ENCODE measurements around the gene TPSG1. TPM values are rescaled to one million over a fixed set of nuclear protein-coding genes. Genes with fewer than 3 reads are reported as not detected.
"Not testable (repeated sequence)": the region's sequence is repeated elsewhere in the genome, so short reads cannot be mapped to it uniquely, and the experiment has no call there.

The TPSG1 gene
- total RNA-seq, 2 experiments from 2014 or later: not detected

DNA sequence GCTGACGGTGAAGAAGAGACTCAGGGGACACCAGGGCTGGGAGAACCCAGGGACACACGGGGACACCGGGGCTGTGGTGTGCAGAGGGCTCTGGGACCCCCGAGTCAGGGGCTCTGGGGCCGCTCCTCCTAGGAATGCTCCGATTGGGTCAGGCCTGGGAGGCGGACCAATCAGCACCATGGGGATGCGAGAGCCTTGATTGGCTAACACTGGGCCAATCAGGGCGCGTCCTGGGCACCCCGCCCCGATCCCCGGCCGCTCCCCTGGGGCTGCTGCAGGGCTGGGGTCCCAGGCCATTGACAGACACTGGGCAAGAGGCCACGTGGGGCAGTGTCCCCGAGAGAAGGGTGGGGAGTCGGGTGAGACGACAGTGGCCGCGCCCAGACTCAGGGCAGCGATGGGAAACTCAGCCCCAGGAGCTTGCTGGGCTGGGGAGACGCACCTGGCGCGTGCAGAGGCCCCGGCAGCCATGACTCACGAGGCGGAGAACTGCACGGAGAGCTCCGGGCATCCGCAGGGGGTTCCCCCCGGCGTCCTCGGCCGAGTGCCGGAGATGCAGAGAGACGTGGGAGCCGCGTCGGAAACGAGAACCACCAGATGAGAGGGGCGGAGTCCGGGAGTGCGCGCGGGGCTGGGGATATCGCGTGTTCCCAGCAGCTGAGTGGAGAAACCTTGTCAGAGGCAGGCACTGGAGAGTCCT, 7.1 kb upstream of the TPSG1 start:
- CTCF ChIA-PET, POLR2A ChIA-PET: not testable (repeated sequence)

GRCh38 chr16:1231301-1231700, 6.2 kb upstream of the TPSG1 start:
- POLR2A ChIA-PET, CTCF ChIA-PET: not testable (repeated sequence)

DNA sequence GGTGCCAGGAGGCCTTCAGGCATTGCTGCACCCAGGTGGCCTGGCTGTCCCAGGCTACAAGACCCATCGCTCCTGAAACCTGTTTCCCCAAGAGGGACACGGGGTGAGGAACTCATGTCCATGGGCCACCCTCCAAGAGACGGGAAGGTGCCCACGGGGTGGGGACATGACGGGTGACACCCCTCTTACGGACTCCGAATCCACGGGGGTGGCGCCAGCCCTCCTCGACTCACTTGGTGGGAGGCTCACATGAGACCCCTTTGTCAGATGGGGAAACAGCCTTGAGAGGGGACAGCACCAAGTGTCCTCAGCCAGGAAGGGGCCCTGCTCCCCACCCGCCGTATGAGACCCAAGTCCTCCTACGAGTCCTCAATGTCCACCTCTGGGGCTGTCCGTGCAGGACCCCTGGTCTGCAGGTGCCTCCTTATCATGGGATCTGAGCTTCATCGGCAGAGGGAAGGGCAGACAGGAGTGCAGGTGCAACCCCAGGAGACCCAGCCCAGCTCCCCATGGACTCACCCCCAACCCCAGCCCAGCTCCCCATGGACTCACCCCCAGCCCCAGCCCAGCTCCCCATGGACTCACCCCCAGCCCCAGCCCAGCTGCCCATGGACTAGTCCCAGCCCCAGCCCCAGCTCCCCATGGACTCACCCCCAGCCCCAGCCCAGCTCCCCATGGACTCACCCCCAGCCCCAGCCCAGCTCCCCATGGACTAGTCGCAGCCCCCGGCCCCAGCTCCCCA, 5.6 kb upstream of the TPSG1 start:
- CTCF ChIA-PET, POLR2A ChIA-PET: not testable (repeated sequence)

DNA sequence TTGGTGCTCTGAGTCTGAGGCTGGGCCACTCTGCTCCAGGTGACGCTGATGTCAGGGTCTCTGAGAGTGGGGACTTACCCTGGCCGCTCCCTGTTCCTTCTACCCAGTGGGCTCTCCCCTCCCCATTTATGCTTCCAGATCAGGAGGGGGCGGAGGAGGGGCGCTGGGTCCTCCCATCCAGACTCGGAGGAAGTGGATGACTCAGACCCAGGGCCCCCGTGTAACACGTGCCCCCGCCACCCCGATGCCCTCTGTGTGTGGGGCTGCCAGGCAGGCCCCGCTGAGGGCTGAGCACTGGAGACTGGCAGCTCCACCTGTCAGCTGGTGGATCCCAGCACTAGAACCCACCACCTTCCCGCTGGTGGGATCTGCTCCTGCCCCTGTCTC, 5.0 kb upstream of the TPSG1 start, which contains the start of gene TPSB2:
TPSB2 (minus strand) TSS at position 101 of the 387 bp plus-strand sequence. CDS start 233 bp downstream, outside the sequence.
- POLR2A ChIA-PET, CTCF ChIA-PET: not testable (repeated sequence)

DNA sequence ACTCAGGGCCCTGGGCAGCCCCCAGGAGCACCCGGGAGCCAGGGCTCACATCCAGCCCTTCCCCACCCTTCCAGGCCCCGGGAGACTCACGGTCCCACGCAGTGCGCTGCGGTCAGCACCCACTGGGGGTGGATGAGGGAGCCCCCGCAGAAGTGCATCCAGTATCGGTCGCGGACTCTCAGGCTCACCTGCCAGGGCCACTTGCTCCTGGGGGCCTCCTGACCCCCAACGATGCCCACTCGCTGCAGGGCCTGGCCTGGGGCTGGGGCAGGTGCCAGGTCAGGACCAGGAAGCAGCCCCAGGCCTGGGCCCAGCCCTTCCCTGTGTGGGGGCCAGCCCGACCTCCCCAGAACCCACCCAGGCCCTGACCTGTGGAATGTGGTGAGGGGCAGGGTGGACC, 4.4 kb upstream of the TPSG1 start:
- CTCF ChIA-PET, POLR2A ChIA-PET: not testable (repeated sequence)

GRCh38 chr16:1228227-1228626, 3.2 kb upstream of the TPSG1 start:
- POLR2A ChIA-PET, CTCF ChIA-PET: not testable (repeated sequence)

DNA sequence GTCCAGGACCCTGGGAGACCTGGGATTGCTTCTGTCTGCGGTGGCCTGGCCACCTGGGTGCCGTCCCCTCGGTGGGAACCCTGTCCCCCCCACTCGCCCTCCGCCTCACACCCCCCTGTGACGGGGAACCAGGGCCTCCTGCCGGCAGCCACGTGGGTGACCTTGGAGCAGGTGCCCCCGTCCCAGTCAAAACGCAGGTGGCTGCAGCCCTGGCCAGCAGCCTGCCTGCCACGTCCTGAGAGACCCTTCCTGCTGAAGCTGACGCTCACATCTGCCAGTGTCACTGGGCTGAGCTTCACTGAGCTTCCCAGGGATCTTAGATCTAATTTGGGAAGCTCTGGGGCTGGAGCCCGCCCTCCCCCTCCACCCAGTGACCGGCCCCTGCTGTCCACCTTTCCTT, 1.6 kb upstream of the TPSG1 start:
- POLR2A ChIA-PET, CTCF ChIA-PET: not testable (repeated sequence)

DNA sequence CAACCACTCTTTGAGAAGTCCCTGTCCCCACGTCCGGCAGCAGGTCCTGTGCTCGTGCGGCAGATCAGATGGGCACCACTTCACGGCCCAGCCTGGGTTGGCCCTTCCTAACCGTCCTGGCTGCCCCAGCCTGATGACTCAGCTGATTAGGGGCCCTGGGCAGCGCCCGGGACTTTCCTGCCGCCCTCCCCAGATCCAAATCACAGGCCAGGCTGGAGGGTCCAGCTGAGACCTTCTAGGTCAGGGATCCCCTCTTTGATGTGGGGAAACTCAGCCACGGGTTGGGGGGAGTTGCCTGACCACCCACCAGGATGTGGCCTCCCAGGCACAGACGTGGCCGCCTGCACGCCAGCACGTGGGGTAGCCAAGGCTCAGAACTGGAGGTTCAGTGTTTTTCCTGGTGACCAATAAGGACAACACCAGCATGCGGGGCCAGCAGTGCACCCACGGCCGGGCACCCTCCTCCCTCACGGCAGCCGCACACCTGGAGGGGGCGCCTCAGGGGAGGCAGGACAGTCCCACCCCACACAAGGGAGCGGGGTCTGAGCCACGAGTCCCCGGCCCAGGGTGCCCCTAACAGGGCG, 752 bp upstream of the TPSG1 start:
- CTCF ChIA-PET, POLR2A ChIA-PET: not testable (repeated sequence)

DNA sequence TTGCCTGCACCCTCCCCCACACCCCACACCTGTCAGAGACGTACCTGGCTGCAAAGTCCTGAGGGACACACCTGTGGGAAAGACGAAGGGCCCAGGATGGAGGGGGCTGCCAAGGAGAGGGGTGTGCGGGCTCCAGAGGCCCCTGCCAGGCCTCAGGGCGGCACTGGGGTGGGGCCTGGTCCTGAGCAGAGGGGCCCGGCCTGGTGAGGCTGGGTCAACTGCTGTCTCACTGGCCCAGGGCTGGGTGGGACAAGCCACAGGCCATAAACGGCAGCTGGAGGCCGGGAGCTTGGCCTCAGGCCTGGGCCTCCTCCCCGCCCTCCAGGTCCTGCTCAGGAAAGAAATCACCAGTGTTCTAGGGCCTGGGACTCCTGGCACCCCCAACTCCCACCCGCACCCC, 510 bp downstream of the TPSG1 start:
- CTCF ChIA-PET: interaction anchor here (0.6 kb wide), 1 partner anchor 22 kb away, joined by 3 read pairs; no protein-coding TSS in a partner anchor

DNA sequence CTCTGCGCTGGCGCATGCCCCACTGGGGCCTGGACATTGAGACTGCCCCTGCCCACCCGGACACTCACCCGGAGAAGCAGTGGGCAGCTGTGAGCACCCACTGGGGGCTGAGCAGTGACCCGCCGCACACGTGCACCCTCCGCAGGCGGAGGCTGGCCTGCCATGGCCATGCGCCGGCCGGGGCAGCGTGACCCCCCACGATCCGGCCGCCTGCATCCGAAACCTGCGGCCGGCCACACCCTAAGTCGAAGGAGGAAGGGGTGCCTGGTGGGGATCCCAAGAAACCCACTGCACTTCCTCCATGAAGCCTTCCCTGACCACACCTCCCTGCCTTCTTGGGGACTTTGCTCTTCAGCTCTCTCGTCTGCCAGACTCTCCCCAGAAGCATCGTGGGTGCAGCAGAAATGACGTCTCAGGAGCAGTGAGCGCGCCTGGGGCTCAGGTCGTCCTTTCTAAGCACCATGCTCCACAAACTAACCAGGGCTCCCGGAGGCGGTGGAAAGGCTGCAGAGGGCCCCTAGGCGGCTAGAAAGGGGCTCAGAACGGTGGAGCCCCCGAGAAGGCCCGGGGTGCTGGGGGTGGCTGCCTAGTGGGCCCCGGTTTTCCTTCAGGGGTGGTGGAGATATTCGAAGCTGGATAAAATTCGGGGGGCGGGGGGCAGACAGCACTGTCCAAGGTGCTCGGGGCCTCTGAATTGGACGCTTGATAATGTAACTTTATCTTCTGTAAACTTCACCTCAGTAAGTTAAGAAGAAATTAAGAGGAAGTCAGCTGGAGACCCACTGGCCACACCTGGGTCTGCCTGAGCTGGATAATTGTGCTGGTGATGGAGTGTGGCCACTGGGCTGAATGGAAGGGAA, 1.5 kb downstream of the TPSG1 start:
- ChIA-PET CTCF (no interaction called here), POLR2A (no interaction called here)

More for the DNA sequence above, 510 bp downstream of the TPSG1 start:
- POLR2A ChIA-PET: no interaction called here

DNA sequence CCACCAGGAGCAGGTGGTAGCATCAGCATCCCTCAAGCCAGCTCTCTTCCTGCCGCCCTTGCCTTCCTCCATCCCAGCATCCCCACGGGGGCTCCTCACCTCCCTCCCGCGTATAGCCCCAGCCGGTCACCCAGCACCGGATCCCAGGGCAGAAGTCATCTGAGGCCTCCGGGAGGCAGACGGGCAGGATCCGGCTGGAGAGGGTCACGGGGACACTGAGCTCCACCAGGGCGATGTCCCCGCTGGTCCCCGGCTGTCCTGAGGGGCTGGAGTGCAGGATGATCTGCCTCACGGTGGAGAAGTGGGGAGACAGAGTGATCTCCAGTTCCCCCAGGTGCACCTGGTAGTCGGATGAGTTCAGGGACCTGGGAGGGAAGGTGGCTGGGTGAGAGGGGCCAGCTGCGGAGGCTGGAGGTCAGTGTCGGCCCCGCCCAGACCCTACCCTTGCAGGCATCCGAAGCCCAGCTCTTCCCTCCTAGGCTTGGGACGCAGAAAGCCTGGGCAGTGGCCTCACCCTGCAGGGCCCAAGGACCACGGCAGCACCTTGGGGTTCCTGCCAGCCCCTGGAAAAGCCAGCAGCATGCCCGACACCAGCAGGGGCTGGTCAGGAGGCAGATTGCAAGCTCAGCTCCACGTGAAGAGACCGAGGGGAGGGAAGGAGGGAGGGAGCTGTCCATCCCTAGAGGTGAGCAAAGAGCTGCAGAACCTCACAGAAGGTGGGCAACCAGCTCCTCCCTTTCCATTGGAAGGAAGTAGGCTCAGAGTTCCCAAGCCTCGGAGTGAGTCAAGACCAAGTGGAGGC, 2.3 kb downstream of the TPSG1 start:
- ChIA-PET POLR2A (no interaction called here), CTCF (no interaction called here)

GRCh38 chr16:1221628-1222552, 3.2 kb downstream of the TPSG1 start:
- CTCF ChIA-PET: no interaction called here

GRCh38 chr16:1220841-1221627, 4.0 kb downstream of the TPSG1 start:
- ChIA-PET POLR2A (no interaction called here), CTCF (no interaction called here)

More at GRCh38 chr16:1221628-1222552, 3.2 kb downstream of the TPSG1 start:
- POLR2A ChIA-PET: no interaction called here

DNA sequence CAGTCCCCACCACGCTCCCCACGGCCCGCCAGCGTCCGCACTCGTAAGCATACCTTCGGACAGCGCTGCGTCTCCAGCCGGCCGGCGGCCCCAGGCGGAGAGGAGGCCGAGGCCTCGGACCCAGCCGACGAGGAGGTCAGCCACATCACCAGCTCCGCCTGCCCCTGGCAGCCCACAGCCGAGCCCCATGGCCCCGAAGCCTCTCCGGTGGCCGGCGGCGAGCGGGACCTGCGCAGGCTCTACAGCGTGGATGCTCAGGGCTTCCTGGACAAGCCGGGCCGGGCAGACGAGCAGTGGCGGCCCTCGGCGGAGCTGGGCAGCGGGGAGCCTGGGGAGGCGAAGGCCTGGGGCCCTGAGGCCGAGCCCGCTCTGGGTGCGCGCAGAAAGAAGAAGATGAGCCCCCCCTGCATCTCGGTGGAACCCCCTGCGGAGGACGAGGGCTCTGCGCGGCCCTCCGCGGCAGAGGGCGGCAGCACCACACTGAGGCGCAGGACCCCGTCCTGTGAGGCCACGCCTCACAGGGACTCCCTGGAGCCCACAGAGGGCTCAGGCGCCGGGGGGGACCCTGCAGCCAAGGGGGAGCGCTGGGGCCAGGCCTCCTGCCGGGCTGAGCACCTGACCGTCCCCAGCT, 4.9 kb downstream of the TPSG1 start:
- POLR2A ChIA-PET: no interaction called here
- CTCF ChIA-PET: no interaction called here

DNA sequence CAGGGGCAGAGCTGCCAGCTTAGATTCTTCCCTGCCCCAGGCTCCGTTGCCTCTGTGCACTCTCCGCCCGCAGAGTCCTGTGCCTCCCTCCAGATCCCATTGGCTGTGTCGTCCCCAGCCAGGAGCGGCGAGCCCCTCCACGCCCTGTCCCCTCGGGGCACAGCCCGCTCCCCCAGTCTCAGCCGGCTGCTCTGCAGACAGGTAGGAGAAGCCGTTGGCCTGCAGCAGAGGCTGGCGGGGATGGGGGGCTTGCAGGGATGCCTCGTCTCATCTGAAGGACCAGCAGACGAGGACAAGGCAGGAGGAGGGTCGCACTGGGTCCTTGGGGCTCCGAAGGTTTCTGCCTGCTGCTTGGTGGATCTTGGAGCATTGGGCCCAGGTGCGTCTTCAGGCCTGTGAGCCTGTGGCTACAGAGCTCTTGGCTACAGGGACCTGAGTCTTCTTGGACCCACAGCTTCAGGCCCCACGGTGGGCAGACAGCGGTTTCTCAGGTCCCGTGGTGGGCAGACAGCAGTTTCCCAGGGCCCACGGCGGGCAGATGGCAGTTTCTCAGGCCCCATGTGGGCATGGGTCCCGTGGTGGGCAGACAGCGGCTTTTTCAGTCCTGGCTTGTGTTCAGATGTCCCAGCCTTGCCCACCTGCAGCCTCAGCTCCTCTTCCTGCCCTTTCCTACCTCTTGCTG, 6.0 kb downstream of the TPSG1 start:
- CTCF ChIA-PET: no interaction called here
- POLR2A ChIA-PET: no interaction called here

DNA sequence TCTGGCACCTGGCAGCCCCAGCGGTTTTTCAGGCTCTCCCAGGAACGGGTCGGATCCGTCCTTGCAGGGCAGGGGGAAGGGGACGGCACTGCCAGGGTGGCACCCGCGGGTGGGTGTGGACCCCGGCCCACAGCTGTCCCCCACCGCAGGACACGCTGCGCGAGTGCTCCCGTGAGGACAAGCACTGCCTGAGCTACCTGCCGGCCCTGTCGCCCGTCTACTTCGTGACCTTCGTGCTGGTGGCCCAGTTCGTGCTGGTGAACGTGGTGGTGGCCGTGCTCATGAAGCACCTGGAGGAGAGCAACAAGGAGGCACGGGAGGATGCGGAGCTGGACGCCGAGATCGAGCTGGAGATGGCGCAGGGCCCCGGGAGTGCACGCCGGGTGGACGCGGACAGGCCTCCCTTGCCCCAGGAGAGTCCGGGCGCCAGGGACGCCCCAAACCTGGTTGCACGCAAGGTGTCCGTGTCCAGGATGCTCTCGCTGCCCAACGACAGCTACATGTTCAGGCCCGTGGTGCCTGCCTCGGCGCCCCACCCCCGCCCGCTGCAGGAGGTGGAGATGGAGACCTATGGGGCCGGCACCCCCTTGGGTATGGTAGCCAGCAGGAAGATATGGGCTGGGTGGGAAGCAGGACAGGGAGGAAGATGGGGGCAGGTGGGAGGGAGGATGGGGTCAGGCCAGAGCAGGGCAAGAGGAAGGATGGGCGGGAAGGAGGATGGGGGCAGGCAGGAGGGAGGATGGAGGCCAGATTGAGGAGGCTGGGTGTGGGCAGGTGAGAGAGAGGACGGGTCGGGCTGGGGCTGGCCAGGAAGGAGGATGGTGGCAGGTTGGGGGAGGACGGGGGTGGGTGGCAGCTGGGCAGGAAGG, 6.8 kb downstream of the TPSG1 start:
- POLR2A ChIA-PET: no interaction called here
- CTCF ChIA-PET: no interaction called here
